Measurements from ENCODE around the gene PPIL6. TPM values are rescaled to one million over a fixed set of nuclear protein-coding genes. Genes with fewer than 3 reads are reported as not detected.
A peak's percentile ranks its signal among the peaks of the same experiment; 100 is the strongest.

The PPIL6 gene
- total and polyA plus RNA-seq, 2 experiments from 2014 or later = 3.5 to 3.7 TPM

- Histone ChIP-seq H4K20me1 (ENCODE audit: insufficient read depth) (no peaks in the 10 kb centered on the region), H3K36me3 (ENCODE audit: low read depth) (no peaks in the 10 kb centered on the region), H3K79me2 (ENCODE audit: insufficient read depth) (no peaks in the 10 kb centered on the region), H3F3A (ENCODE audit: insufficient read depth) (peaks cover 12% of the 10 kb centered on the region; the same call in 1 of the 2 replicates), H3K27ac (no peak overlapping the region), H3K4me1 (ENCODE audit: insufficient read depth) (peaks cover 13% of the 10 kb centered on the region), H3K9me2 (ENCODE audit: insufficient read depth) (no peaks in the 10 kb centered on the region), H2AFZ (peak overlapping the region; percentile 57), H3K9ac (no peak overlapping the region), H3K9me3 (ENCODE audit: low read depth) (no peaks in the 10 kb centered on the region), H3K4me2 (ENCODE audit: unreplicated experiment) (peak overlapping the region; percentile 43), H3K4me3 (no peak overlapping the region), H3K27me3 (replicated peaks; ENCODE audit: insufficient read depth) (no peaks in the 10 kb centered on the region)
- TF ChIP-seq EZH2 (IDR thresholded peaks at IDR 0.05; ENCODE audit: insufficient read depth, poor library complexity, severe bottlenecking) = no peak
- TF ChIP-seq EZH2phosphoT487 (IDR thresholded peaks at IDR 0.05; ENCODE audit: insufficient read depth, low read depth) = no peak
- peak; percentile 40 for DNase-seq
- WGBS, 2 experiments (ENCODE audit: low coverage in 1 of 2, low lambda C conversion rate in 2 of 2, missing lambda C conversion rate in 2 of 2) = 16 to 18% methylated on average over 4 of the region's 4 CpGs
- in situ Hi-C loops (cut with MboI) = no loop called here
These were observed 99.6 kb downstream of the PPIL6 start for GRCh38 chr6:109340811-109341210.

Other genes starting within 250 kb of the PPIL6 start
- gene CD164, start 58.2 kb downstream of the PPIL6 start, total RNA-seq (2014; rRNA removed; shearing (Covaris generic)) = 302 and 315 TPM in 2 replicates
- 437 and 441 TPM in 2 replicates for gene CD164, start 58.2 kb downstream of the PPIL6 start, polyA plus RNA-seq (2016; fragmentation: Nextera tagmentation; extraction: Ambion mirVana)
- gene SMPD2, start 96 bp upstream of the PPIL6 start, total RNA-seq (2014; rRNA removed; shearing (Covaris generic)) = 6.4 and 14.2 TPM in 2 replicates
- gene SMPD2, start 96 bp upstream of the PPIL6 start, polyA plus RNA-seq (2016; fragmentation: Nextera tagmentation; extraction: Ambion mirVana) = 4.5 and 6.8 TPM in 2 replicates
- gene MICAL1, start 15.1 kb upstream of the PPIL6 start, total RNA-seq (2014; rRNA removed; shearing (Covaris generic)) = 57.8 and 60.6 TPM in 2 replicates
- 25.3 and 26.1 TPM in 2 replicates for gene MICAL1, start 15.1 kb upstream of the PPIL6 start, polyA plus RNA-seq (2016; fragmentation: Nextera tagmentation; extraction: Ambion mirVana)
- gene ZBTB24, start 42.6 kb upstream of the PPIL6 start, total RNA-seq (2014; rRNA removed; shearing (Covaris generic)) = 6.8 and 7.6 TPM in 2 replicates
- 3.3 and 4.0 TPM in 2 replicates for gene ZBTB24, start 42.6 kb upstream of the PPIL6 start, polyA plus RNA-seq (2016; fragmentation: Nextera tagmentation; extraction: Ambion mirVana)